ENCODE results near the gene ITGA1. TPM values are rescaled to one million over a fixed set of nuclear protein-coding genes. Genes with fewer than 3 reads are reported as not detected.

The ITGA1 gene
- total and polyA plus RNA-seq, 2 of the 8 experiments (the other 6 are each of a cell fraction or from before 2014, with no cell fraction given) = 2.3 to 9.0 TPM

GRCh38 chr5:52928689-52929088 is 141.0 kb downstream of the ITGA1 start:
- Histone ChIP-seq H3K9ac (replicated peaks in 1 of 4; ENCODE audit: extremely low read depth in 1 of 4, low read depth in 3 of 4, low read length in 3 of 4) (no peak overlapping the region), H4K5ac (ENCODE audit: insufficient read length, low read depth, low read length) (no peak overlapping the region), H3K4me1 (replicated peaks in 1 of 4; ENCODE audit: control insufficient read depth in 3 of 4, insufficient read depth in 4 of 4, low read length in 3 of 4) (no peaks in the 10 kb centered on the region), H2BK5ac (ENCODE audit: low read depth, low read length) (no peak overlapping the region), H2AFZ (ENCODE audit: low read length) (no peak overlapping the region), H3K9me3 (ENCODE audit: insufficient read depth in 2 of 2, low read depth in 1 of 2, low read length in 1 of 2) (no peaks in the 10 kb centered on the region), H4K91ac (replicated peaks; ENCODE audit: insufficient read length, low read length) (no peak overlapping the region), H3K4me3 (ENCODE audit: extremely low read depth in 1 of 4, insufficient read depth in 2 of 4, low read depth in 3 of 4, low read length in 4 of 4) (no peak overlapping the region), H3K4me2 (ENCODE audit: insufficient read depth in 1 of 2, low read depth in 2 of 2, low read length in 2 of 2) (no peak overlapping the region), H3K23ac (ENCODE audit: insufficient read length) (no peak overlapping the region), H3K79me2 (ENCODE audit: control insufficient read depth in 1 of 2, insufficient read depth in 2 of 2, low read length in 2 of 2) (no peaks in the 10 kb centered on the region), H3K27me3 (replicated peaks in 1 of 4; ENCODE audit: control insufficient read depth in 3 of 4, extremely low read depth in 1 of 4, insufficient read depth in 3 of 4, low read length in 3 of 4) (no peaks in the 10 kb centered on the region), H3K4ac (replicated peaks; ENCODE audit: insufficient read length, low read depth, low read length) (no peak overlapping the region), H2AK5ac (ENCODE audit: low read depth, low read length) (no peak overlapping the region), H3K14ac (ENCODE audit: insufficient read length) (no peak overlapping the region), H4K8ac (ENCODE audit: extremely low read depth, insufficient read depth, low read length) (no peak overlapping the region), H2BK120ac (replicated peaks; ENCODE audit: low read depth, low read length) (no peak overlapping the region), H3K79me1 (ENCODE audit: low read depth, low read length) (no peaks in the 10 kb centered on the region), H2BK15ac (ENCODE audit: low read length) (no peak overlapping the region), H2BK12ac (ENCODE audit: low read depth, low read length) (no peak overlapping the region), H3K18ac (ENCODE audit: extremely low read depth, low read length) (no peak overlapping the region), H3K56ac (replicated peaks; ENCODE audit: insufficient read length, low read depth, low read length) (no peak overlapping the region), H2BK20ac (ENCODE audit: low read length) (no peak overlapping the region), H3K27ac (ENCODE audit: low read depth, low read length) (no peak overlapping the region), H4K20me1 (replicated peaks in 1 of 2; ENCODE audit: control insufficient read depth in 1 of 2, insufficient read depth in 2 of 2, low read length in 2 of 2) (no peaks in the 10 kb centered on the region), H3K36me3 (ENCODE audit: control insufficient read depth in 2 of 4, insufficient read depth in 4 of 4, low read length in 3 of 4) (no peaks in the 10 kb centered on the region), H3K23me2 (ENCODE audit: low read depth, low read length) (no peaks in the 10 kb centered on the region)
- ChIA-PET CTCF (ENCODE audit: partially characterized antibody) (interaction anchor here (1.1 kb wide), 1 partner anchor 10 kb away, joined by 3 read pairs; no protein-coding TSS in a partner anchor), POLR2A (ENCODE audit: partially characterized antibody) (no interaction called here)
- DNase-seq (ENCODE audit: low read depth in 1 of 2, low spot score in 2 of 2) = no peak
- no peak for TF ChIP-seq MAX (IDR thresholded peaks at IDR 0.05)
- WGBS, 2 experiments (ENCODE audit: extremely low coverage in 1 of 2, insufficient coverage in 1 of 2, insufficient read length in 1 of 2, insufficient replicate concordance in 2 of 2, low coverage in 1 of 2, low lambda C conversion rate in 2 of 2, missing lambda C conversion rate in 1 of 2) = 84% methylated on average over 2 of the region's 2 CpGs; no CpG with 5 or more reads in 1 of the 2 experiments
- FAIRE-seq = no peak
